Fibroblast of peridontal ligament (primary cell): Measurements from ENCODE around the gene KRTDAP.
A peak's percentile ranks its signal among the peaks of the same experiment; 100 is the strongest.

Experiments
- DNase-seq: peaks from one replicate; pipeline ENCODE4 v3.0.0-alpha.2; 2010; ENCODE audit errors: extremely low read depth

Gene KRTDAP

GRCh38 chr19:35512831-35513627, 22.8 kb upstream of the KRTDAP start:
- no peak for DNase-seq

GRCh38 chr19:35511337-35511736, 21.1 kb upstream of the KRTDAP start:
- no peak for DNase-seq

- DNase-seq = no peak
Measured at GRCh38 chr19:35510626-35510964, 20.3 kb upstream of the KRTDAP start.

GRCh38 chr19:35509861-35510625, 19.8 kb upstream of the KRTDAP start:
- DNase-seq = peak; percentile 18

GRCh38 chr19:35509018-35509652, 18.9 kb upstream of the KRTDAP start:
- no peak for DNase-seq

- no peak for DNase-seq
Measured at GRCh38 chr19:35508129-35508528, 17.9 kb upstream of the KRTDAP start.

GRCh38 chr19:35507561-35507960, 17.3 kb upstream of the KRTDAP start:
- DNase-seq = no peak

GRCh38 chr19:35506011-35506410, 15.7 kb upstream of the KRTDAP start:
- no peak for DNase-seq

GRCh38 chr19:35502751-35503150, 12.5 kb upstream of the KRTDAP start:
- no peak for DNase-seq

- DNase-seq = no peak
Measured at GRCh38 chr19:35501684-35502083, 11.4 kb upstream of the KRTDAP start.

- no peak for DNase-seq
Measured at GRCh38 chr19:35500611-35501010, 10.3 kb upstream of the KRTDAP start.

- no peak for DNase-seq
Measured at GRCh38 chr19:35498984-35499527, 8.8 kb upstream of the KRTDAP start.

- no peak for DNase-seq
Measured at GRCh38 chr19:35498220-35498619, 8.0 kb upstream of the KRTDAP start.

- no peak for DNase-seq
Measured at GRCh38 chr19:35497406-35497805, 7.1 kb upstream of the KRTDAP start.

- peak; percentile 56 for DNase-seq
Measured at GRCh38 chr19:35495107-35496064, 5.1 kb upstream of the KRTDAP start.

- no peak for DNase-seq
Measured at GRCh38 chr19:35493971-35494370, 3.7 kb upstream of the KRTDAP start.

- no peak for DNase-seq
Measured at GRCh38 chr19:35491836-35492360, 1.6 kb upstream of the KRTDAP start.

- DNase-seq = no peak
Measured at GRCh38 chr19:35488677-35489076, 1.6 kb downstream of the KRTDAP start.

GRCh38 chr19:35487656-35488182, 2.5 kb downstream of the KRTDAP start:
- no peak for DNase-seq

GRCh38 chr19:35486268-35486708, 4.0 kb downstream of the KRTDAP start:
- DNase-seq = no peak
